Suprapubic skin (tissue), 4 donors: ENCODE data around the gene FOXC1. TPM values are rescaled to one million over a fixed set of nuclear protein-coding genes. Genes with fewer than 3 reads are reported as not detected.

Source experiments
- DNase-seq, 2 donors: peaks; one replicate each; pipeline ENCODE4 v3.0.0-alpha.2; 2019; ENCODE audit warnings: low spot score in 2 of 2
- H3K27ac ChIP-seq: fragments of 200-600 bp; sonication (generic); one replicate; pipeline ENCODE4 v1.5.1; 2019
- H3K27me3 ChIP-seq: fragments of 200-600 bp; sonication (generic); one replicate; pipeline ENCODE4 v1.5.1; 2019
- H3K36me3 ChIP-seq: fragments of 200-600 bp; sonication (generic); one replicate; pipeline ENCODE4 v1.5.1; 2019
- H3K4me1 ChIP-seq: fragments of 200-600 bp; sonication (generic); one replicate; pipeline ENCODE4 v1.5.1; 2019
- H3K4me3 ChIP-seq: fragments of 200-600 bp; sonication (generic); one replicate; pipeline ENCODE4 v1.5.1; 2019; ENCODE audit warnings: mild to moderate bottlenecking
- H3K9me3 ChIP-seq: fragments of 200-600 bp; sonication (generic); one replicate; pipeline ENCODE4 v1.5.1; 2019
- CTCF ChIP-seq, 2 donors: fragments of 200-600 bp in 1 of 2; fragments of 450-650 bp in 1 of 2; sonication (generic) in 1 of 2; IDR thresholded peaks; one replicate each; pipeline ENCODE4 v1.5.1; 2016 to 2019; ENCODE audit warnings: antibody characterized with exemption in 2 of 2, mild to moderate bottlenecking in 1 of 2, moderate library complexity in 1 of 2
- EP300 ChIP-seq: sonication (generic); formaldehyde crosslinking; IDR thresholded peaks from one replicate; pipeline ENCODE4 v1.6.1; 2017; ENCODE audit warnings: antibody characterized with exemption
- POLR2A ChIP-seq, 2 donors: fragments of 450-650 bp; IDR thresholded peaks; one replicate each; pipeline ENCODE4 v1.6.1; 2017; ENCODE audit warnings: antibody characterized with exemption in 2 of 2, mild to moderate bottlenecking in 2 of 2, moderate library complexity in 2 of 2
- POLR2AphosphoS5 ChIP-seq, 3 donors: sonication (generic); formaldehyde crosslinking; IDR thresholded peaks; one replicate each; pipeline ENCODE4 v1.6.1; 2017; ENCODE audit warnings: antibody characterized with exemption in 3 of 3
- WGBS: methylation state at CpG from one replicate; pipeline ENCODE4 v1.1.5; 2018; 5-methylcytosine and 5-hydroxymethylcytosine counted together
- total RNA-seq, 4 donors: library from RNA; depleted of rRNA; stranded (reverse); fragments of >200 nt; gene quantifications; one replicate each; pipeline ENCODE4 v1.1.0, GENCODE V29; 2016

Gene FOXC1
- total RNA-seq, 4 donors from 2014 or later: 14.5 to 35.8 (median 21.4) TPM

- DNase-seq: no peak
- Histone ChIP-seq H3K4me3 (no peak overlapping the region), H3K27ac (no peak overlapping the region), H3K9me3 (no peaks in the 10 kb centered on the region), H3K4me1 (no peaks in the 10 kb centered on the region), H3K36me3 (no peaks in the 10 kb centered on the region), H3K27me3 (no peaks in the 10 kb centered on the region)
- TF ChIP-seq POLR2A (IDR thresholded peaks at IDR 0.05): no peak
- no peak for TF ChIP-seq POLR2AphosphoS5 (IDR thresholded peaks at IDR 0.05)
- WGBS: 94% methylated on average over 10 of the region's 10 CpGs
Observed at GRCh38 chr6:1652842-1653241, 43.1 kb downstream of the FOXC1 start.

- H3K4me1 ChIP-seq: no peaks in the 10 kb centered on the region
- no peak overlapping the region for H3K4me3 ChIP-seq
- no peak for DNase-seq
- no peaks in the 10 kb centered on the region for H3K9me3 ChIP-seq
- no peaks in the 10 kb centered on the region for H3K36me3 ChIP-seq
- H3K27me3 ChIP-seq: no peaks in the 10 kb centered on the region
- TF ChIP-seq CTCF (IDR thresholded peaks at IDR 0.05) (no peak), EP300 (no peak), POLR2AphosphoS5 (IDR thresholded peaks at IDR 0.05) (no peak), POLR2A (IDR thresholded peaks at IDR 0.05) (no peak)
- 90% methylated on average over 4 of the region's 4 CpGs for WGBS
- H3K27ac ChIP-seq: no peak overlapping the region
Observed at GRCh38 chr6:1654054-1654453, 44.3 kb downstream of the FOXC1 start.

- DNase-seq: no peak
- Histone ChIP-seq H3K27me3 (no peaks in the 10 kb centered on the region), H3K36me3 (no peaks in the 10 kb centered on the region), H3K9me3 (no peaks in the 10 kb centered on the region), H3K4me1 (no peaks in the 10 kb centered on the region), H3K4me3 (no peak overlapping the region), H3K27ac (no peak overlapping the region)
- TF ChIP-seq POLR2AphosphoS5 (IDR thresholded peaks at IDR 0.05): no peak
- no peak for TF ChIP-seq EP300
- no peak for TF ChIP-seq POLR2A (IDR thresholded peaks at IDR 0.05)
- TF ChIP-seq CTCF (IDR thresholded peaks at IDR 0.05): no peak
- 80% methylated on average over 13 of the region's 13 CpGs for WGBS
Observed at GRCh38 chr6:1657116-1657770, 47.5 kb downstream of the FOXC1 start.

- no peak overlapping the region for H3K4me3 ChIP-seq
- no peaks in the 10 kb centered on the region for H3K27me3 ChIP-seq
- no peak for TF ChIP-seq POLR2AphosphoS5 (IDR thresholded peaks at IDR 0.05)
- no peak for TF ChIP-seq CTCF (IDR thresholded peaks at IDR 0.05)
- no peak for TF ChIP-seq EP300
- TF ChIP-seq POLR2A (IDR thresholded peaks at IDR 0.05): no peak
- no peaks in the 10 kb centered on the region for H3K9me3 ChIP-seq
- DNase-seq: no peak
- H3K4me1 ChIP-seq: no peaks in the 10 kb centered on the region
- no peak overlapping the region for H3K27ac ChIP-seq
- H3K36me3 ChIP-seq: no peaks in the 10 kb centered on the region
- WGBS: 90% methylated on average over 7 of the region's 7 CpGs
Observed at GRCh38 chr6:1657771-1658165, 48.1 kb downstream of the FOXC1 start.

GRCh38 chr6:1658212-1659005 is 48.7 kb downstream of the FOXC1 start:
- DNase-seq: no peak
- H3K36me3 ChIP-seq: no peaks in the 10 kb centered on the region
- H3K27me3 ChIP-seq: no peaks in the 10 kb centered on the region
- 95% methylated on average over 15 of the region's 15 CpGs for WGBS
- no peak for TF ChIP-seq CTCF (IDR thresholded peaks at IDR 0.05)
- TF ChIP-seq POLR2A (IDR thresholded peaks at IDR 0.05): no peak
- TF ChIP-seq EP300: no peak
- TF ChIP-seq POLR2AphosphoS5 (IDR thresholded peaks at IDR 0.05): no peak
- no peak overlapping the region for H3K4me3 ChIP-seq
- H3K4me1 ChIP-seq: no peaks in the 10 kb centered on the region
- H3K27ac ChIP-seq: no peak overlapping the region
- H3K9me3 ChIP-seq: no peaks in the 10 kb centered on the region
